ENCODE data around the gene MORC2. TPM values are rescaled to one million over a fixed set of nuclear protein-coding genes. Genes with fewer than 3 reads are reported as not detected.

MORC2 gene
- total RNA-seq, 1 donor from 2014 or later = 19.3 TPM

DNA sequence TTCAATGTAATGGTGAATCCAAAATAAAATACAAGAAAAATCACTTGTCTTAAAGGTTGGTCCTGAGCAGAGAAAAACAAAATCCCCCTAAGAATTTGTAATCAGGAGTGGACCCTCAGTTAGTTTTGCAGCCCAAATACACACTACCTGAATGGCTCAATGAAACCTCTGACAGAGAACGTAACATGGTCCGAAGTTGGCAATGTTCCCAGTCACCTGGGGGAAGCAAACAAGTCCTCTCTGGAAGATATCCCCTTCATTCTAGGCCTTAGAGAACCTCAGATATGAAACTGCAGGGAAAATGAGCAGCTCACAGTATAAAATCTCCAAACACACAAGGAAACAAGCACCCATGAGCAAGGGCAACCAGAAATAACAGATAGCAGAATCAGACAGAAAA, 58.2 kb downstream of the MORC2 start:
- TF ChIP-seq, protein P1, sequence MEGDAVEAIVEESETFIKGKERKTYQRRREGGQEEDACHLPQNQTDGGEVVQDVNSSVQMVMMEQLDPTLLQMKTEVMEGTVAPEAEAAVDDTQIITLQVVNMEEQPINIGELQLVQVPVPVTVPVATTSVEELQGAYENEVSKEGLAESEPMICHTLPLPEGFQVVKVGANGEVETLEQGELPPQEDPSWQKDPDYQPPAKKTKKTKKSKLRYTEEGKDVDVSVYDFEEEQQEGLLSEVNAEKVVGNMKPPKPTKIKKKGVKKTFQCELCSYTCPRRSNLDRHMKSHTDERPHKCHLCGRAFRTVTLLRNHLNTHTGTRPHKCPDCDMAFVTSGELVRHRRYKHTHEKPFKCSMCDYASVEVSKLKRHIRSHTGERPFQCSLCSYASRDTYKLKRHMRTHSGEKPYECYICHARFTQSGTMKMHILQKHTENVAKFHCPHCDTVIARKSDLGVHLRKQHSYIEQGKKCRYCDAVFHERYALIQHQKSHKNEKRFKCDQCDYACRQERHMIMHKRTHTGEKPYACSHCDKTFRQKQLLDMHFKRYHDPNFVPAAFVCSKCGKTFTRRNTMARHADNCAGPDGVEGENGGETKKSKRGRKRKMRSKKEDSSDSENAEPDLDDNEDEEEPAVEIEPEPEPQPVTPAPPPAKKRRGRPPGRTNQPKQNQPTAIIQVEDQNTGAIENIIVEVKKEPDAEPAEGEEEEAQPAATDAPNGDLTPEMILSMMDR (IDR thresholded peaks at IDR 0.05) = no peak
- peaks cover 5% of the 10 kb centered on the region for H3K9me3 ChIP-seq
- H3K36me3 ChIP-seq = no peaks in the 10 kb centered on the region
- H3K4me1 ChIP-seq = no peaks in the 10 kb centered on the region
- H3K27ac ChIP-seq = no peak overlapping the region
- DNase-seq (no peak), ATAC-seq (no peak)
- intact Hi-C loops (cut with DNase I) = loop anchor here (10.0 kb wide), 1 partner anchor 146 kb away; no protein-coding TSS in a partner anchor
- H3K27me3 ChIP-seq (ENCODE audit: low read depth) = no peaks in the 10 kb centered on the region
- no peak overlapping the region for H3K4me3 ChIP-seq

DNA sequence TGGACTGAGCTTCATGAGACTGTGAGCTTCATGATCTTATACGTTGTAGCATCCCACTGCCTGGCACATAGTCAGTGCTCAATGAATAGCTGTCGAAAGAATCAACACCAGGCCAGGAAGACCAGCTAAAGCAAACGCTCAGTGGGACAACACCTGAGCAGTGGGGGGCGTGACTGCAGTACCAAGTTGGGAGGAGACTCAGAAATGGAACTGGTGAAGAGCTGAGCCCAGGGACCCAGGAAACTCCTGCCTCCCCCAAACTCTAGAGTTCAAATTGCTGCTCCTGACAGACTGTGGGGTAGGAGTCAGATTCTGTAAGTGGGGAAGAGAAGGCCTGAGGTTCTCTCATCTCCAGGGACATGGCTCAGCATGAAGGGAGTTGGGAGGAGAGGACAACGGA, 59.3 kb downstream of the MORC2 start:
- H3K27ac ChIP-seq = no peak overlapping the region
- no peaks in the 10 kb centered on the region for H3K27me3 ChIP-seq (ENCODE audit: low read depth)
- no peaks in the 10 kb centered on the region for H3K36me3 ChIP-seq
- H3K4me3 ChIP-seq = no peak overlapping the region
- intact Hi-C loops (cut with DNase I) = no loop called here
- no peaks in the 10 kb centered on the region for H3K4me1 ChIP-seq
- TF ChIP-seq, protein P1 (IDR thresholded peaks at IDR 0.05) = no peak
- no peaks in the 10 kb centered on the region for H3K9me3 ChIP-seq
- no peak for ATAC-seq
- DNase-seq = no peak

DNA sequence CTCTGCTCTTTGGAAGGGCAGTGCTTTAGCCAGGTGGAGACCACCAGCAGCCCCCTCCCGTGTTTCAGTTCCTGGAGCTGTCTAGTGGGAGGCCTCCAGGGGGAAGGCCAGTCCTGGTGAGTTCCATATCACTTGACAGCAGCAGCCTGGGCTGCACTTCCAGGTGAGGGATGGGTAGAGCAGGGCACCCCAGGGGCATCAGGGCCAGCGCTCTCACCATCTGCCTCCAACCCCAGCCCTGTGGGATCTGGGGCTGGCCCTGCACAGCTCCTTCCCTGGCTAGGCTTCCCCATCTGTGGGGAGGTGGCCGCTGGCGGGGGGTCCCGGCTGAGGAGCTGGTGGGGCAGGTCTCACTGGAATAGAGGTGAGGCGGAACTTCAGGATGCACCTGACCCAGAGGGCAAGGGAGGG, 60.5 kb downstream of the MORC2 start:
- Histone ChIP-seq H3K27me3 (ENCODE audit: low read depth) (no peaks in the 10 kb centered on the region), H3K4me3 (no peak overlapping the region), H3K4me1 (no peaks in the 10 kb centered on the region), H3K9me3 (no peaks in the 10 kb centered on the region), H3K36me3 (peaks cover 8% of the 10 kb centered on the region), H3K27ac (no peak overlapping the region)
- ATAC-seq (no peak), DNase-seq (no peak)
- TF ChIP-seq, protein P1 (IDR thresholded peaks at IDR 0.05) = no peak
- intact Hi-C loops (cut with DNase I) = no loop called here

DNA sequence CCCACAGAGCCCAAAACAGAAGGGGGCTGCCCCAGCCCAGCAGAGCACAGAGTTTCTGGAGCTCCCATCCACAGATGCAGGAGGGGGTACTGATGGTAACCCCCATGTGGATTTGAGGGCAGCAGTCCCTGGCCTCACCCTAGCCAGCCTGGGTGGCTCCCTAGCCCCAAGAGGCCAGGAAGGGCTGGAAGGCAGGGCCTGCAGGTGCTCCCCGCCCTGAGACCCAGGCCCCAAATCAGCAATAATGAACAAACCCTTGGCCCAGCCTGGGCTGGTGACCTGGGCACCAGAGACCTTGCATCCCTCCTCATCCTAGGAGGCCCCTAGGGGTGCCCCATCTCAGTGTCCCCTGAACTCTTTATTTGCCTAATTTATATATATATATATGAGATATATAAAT, 61.6 kb downstream of the MORC2 start:
- ATAC-seq (no peak), DNase-seq (no peak)
- Histone ChIP-seq H3K9me3 (no peaks in the 10 kb centered on the region), H3K36me3 (peaks cover 8% of the 10 kb centered on the region), H3K27ac (no peak overlapping the region), H3K4me3 (no peak overlapping the region), H3K27me3 (ENCODE audit: low read depth) (no peaks in the 10 kb centered on the region), H3K4me1 (no peaks in the 10 kb centered on the region)
- intact Hi-C loops (cut with DNase I) = no loop called here
- TF ChIP-seq, protein P1 (IDR thresholded peaks at IDR 0.05) = no peak

DNA sequence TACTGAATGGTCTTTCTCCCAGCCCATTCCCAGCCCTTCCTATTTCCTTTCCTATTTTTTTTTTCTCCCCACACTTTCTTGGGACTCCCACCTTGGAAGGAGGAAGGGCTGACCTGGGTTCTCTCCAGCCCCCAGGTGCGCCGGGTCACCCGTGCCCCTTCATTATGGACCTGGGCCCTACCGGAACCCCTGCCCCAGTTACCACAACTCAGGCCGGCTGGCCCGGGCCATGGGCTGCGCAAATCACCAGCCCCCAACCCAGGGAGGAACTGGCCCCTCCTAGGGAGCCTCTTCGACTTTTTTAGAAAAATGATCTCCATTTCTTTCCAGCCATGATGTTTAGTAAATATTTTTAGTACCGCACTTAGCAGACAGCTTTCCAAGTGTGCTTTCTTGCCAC, 62.2 kb downstream of the MORC2 start:
- Histone ChIP-seq H3K27ac (no peak overlapping the region), H3K4me3 (no peak overlapping the region), H3K36me3 (peaks cover 8% of the 10 kb centered on the region), H3K4me1 (no peaks in the 10 kb centered on the region), H3K27me3 (ENCODE audit: low read depth) (no peaks in the 10 kb centered on the region), H3K9me3 (no peaks in the 10 kb centered on the region)
- TF ChIP-seq, protein P1 (IDR thresholded peaks at IDR 0.05) = no peak
- intact Hi-C loops (cut with DNase I) = no loop called here
- DNase-seq = no peak
- ATAC-seq = no peak

Measured in lower lobe of right lung (tissue), 2 donors.